Type B pancreatic cell (in vitro differentiated cells): ENCODE measurements around the gene SLC7A1. TPM values are rescaled to one million over a fixed set of nuclear protein-coding genes. Genes with fewer than 3 reads are reported as not detected.

Source experiments
- DNase-seq: peaks from one replicate; pipeline ENCODE4 v3.0.0; 2021; ENCODE audit warnings: mixed read lengths; ENCODE audit not compliant: unreplicated experiment; ENCODE audit errors: extremely low spot score
- H3K27ac Mint-ChIP-seq: 2 replicates; pipeline ENCODE4 v1.8.0; 2021; ENCODE audit warnings: mild to moderate bottlenecking, mixed read lengths
- H3K27me3 Mint-ChIP-seq: 2 replicates; pipeline ENCODE4 v1.8.0; 2021; ENCODE audit warnings: mixed read lengths
- H3K36me3 Mint-ChIP-seq: 2 replicates; pipeline ENCODE4 v1.8.0; 2021; ENCODE audit warnings: mixed read lengths
- H3K4me1 Mint-ChIP-seq: one replicate; pipeline ENCODE4 v1.8.0; 2021; ENCODE audit warnings: mixed read lengths; ENCODE audit not compliant: unreplicated experiment
- H3K4me3 Mint-ChIP-seq: 2 replicates; pipeline ENCODE4 v1.8.0; 2021; ENCODE audit warnings: mild to moderate bottlenecking, mixed read lengths
- H3K9me3 Mint-ChIP-seq: 2 replicates; pipeline ENCODE4 v1.8.0; 2021; ENCODE audit warnings: mixed read lengths
- total RNA-seq: library from RNA; stranded (reverse); gene quantifications from 2 replicates; pipeline ENCODE4 v1.2.1, GENCODE V29; 2021; ENCODE audit warnings: low replicate concordance
- TF ChIP-seq, protein P1 (sequence below): fragments of 200-600 bp; sonication (generic); conservative IDR thresholded peaks from 2 replicates; pipeline ENCODE4 v1.5.0; 2021; ENCODE audit warnings: antibody characterized with exemption, mild to moderate bottlenecking

The SLC7A1 gene
- total RNA-seq, 1 donor from 2014 or later, result 42.1 TPM

DNA sequence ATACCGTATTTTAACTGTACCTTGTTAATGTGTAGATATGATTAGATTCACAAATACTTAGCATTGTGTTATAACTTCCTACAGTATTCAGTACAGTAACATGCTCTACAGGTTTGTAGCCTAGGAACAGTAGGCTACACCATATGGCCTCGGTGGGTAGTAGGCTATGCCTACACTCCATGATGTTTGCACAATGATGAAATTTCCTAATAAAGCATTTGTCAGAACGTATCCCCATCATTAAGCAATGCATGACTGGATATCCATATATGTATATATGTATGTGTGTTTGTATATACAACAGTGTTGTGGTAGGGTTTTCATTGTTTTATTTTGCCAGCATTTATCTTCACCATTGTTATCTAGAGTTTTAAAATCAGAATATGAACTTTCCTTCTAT is 119.4 kb downstream of the SLC7A1 start:
- Mint-ChIP-seq H3K4me3 (no peak overlapping the region), H3K27ac (no peak overlapping the region), H3K9me3 (no peaks in the 10 kb centered on the region), H3K36me3 (no peaks in the 10 kb centered on the region), H3K27me3 (peaks cover 4% of the 10 kb centered on the region), H3K4me1 (no peaks in the 10 kb centered on the region)
- TF ChIP-seq, protein P1, sequence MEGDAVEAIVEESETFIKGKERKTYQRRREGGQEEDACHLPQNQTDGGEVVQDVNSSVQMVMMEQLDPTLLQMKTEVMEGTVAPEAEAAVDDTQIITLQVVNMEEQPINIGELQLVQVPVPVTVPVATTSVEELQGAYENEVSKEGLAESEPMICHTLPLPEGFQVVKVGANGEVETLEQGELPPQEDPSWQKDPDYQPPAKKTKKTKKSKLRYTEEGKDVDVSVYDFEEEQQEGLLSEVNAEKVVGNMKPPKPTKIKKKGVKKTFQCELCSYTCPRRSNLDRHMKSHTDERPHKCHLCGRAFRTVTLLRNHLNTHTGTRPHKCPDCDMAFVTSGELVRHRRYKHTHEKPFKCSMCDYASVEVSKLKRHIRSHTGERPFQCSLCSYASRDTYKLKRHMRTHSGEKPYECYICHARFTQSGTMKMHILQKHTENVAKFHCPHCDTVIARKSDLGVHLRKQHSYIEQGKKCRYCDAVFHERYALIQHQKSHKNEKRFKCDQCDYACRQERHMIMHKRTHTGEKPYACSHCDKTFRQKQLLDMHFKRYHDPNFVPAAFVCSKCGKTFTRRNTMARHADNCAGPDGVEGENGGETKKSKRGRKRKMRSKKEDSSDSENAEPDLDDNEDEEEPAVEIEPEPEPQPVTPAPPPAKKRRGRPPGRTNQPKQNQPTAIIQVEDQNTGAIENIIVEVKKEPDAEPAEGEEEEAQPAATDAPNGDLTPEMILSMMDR, result no peak
- DNase-seq, result no peak

DNA sequence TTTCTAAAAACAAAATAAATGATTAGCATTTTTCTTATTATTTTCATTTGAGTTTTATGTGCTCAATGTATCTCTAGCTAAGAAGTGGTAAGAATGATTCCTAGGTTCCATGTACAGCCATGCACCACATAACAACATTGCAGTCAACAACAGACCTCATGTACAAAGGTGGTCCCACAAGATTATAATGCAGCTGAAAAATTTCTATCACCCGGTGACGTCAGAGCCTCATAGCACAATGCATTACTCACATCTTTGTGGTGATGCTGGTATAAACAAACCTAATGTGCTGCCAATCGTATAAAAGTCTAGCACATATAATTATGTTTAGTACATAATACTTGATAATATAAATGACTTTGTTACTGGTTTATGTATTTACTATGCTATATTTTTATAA is 120.5 kb downstream of the SLC7A1 start:
- H3K4me3 Mint-ChIP-seq, result no peak overlapping the region
- H3K27me3 Mint-ChIP-seq, result no peaks in the 10 kb centered on the region
- H3K36me3 Mint-ChIP-seq, result no peaks in the 10 kb centered on the region
- H3K4me1 Mint-ChIP-seq, result no peaks in the 10 kb centered on the region
- DNase-seq, result no peak
- H3K27ac Mint-ChIP-seq, result no peak overlapping the region
- H3K9me3 Mint-ChIP-seq, result no peaks in the 10 kb centered on the region
- TF ChIP-seq, protein P1, result no peak

DNA sequence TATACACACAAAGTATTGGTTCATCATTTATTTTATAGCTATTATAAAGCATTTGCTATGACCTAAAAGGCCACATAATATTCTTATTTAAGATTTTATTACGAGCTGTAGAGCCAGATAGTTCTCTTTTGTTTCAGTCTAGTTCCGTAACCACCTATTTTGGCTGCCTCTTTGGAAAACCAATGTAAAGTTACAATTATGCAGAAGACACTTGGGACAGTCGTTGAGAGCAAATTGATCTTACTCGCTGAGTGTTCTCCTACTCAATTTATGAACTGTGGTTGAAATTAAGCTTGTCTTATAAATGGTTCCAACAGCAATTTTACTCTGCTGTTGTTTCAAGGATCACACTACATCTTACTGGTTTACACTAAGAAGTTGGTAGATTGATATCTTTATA is 122.3 kb downstream of the SLC7A1 start:
- H3K36me3 Mint-ChIP-seq, result no peaks in the 10 kb centered on the region
- H3K4me1 Mint-ChIP-seq, result no peaks in the 10 kb centered on the region

DNA sequence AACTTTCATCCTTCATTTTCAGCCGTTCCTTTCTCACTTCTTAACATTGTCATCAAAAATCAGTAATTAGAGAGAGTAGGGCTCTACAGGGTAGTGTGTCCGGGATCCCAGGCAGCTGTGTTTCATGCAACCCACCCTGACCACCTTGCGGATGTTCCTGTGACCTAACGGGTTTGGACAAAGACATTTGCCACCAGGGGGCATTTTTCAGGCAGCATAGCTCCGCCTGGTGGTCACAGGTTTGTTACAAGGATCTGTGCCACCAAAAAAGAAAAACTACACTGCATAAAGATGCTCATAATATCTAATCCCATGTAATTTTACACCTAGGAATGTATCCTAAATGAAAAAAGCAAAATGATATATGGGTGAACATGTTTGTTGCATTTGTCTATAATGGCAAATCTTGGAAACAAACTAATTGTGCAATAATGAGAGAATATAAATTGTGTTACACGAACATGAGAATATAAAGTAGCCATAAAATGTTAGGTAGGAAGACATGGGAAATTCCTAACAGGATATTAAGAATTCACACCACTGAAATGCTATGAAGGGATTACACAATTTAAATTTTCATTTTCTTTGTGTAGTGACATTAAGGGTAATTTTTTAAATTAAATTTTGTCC is 123.0 kb downstream of the SLC7A1 start:
- Mint-ChIP-seq H3K27ac (no peak overlapping the region), H3K36me3 (no peaks in the 10 kb centered on the region), H3K4me1 (peaks cover 5% of the 10 kb centered on the region), H3K9me3 (no peaks in the 10 kb centered on the region), H3K4me3 (no peak overlapping the region), H3K27me3 (no peaks in the 10 kb centered on the region)
- TF ChIP-seq, protein P1, result peak; percentile 86
- no peak for DNase-seq

More for the DNA sequence above, 122.3 kb downstream of the SLC7A1 start:
- TF ChIP-seq, protein P1, result no peak
- Mint-ChIP-seq H3K27me3 (no peaks in the 10 kb centered on the region), H3K9me3 (no peaks in the 10 kb centered on the region), H3K4me3 (no peak overlapping the region), H3K27ac (no peak overlapping the region)
- no peak for DNase-seq

DNA sequence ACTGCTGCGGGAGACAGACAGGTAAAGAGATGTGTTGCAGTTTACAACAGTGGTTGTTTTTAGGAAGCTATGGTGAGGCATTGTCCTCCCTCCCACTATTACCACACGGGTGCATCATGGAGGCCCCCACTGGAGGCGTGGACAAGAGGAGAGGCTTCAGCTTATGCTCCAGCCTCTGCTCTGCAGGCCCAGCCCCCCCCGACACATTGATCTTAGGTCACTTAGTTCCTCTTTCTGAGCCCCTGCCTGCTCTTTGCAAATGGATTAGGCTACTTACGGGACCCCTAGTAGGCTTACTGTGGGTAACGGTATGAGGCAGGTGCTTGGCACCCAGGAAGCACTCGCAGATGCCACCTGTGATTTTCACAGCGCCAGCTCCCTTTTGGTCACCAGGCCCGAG is 123.9 kb downstream of the SLC7A1 start:
- no peaks in the 10 kb centered on the region for H3K36me3 Mint-ChIP-seq
- TF ChIP-seq, protein P1, result no peak
- peaks cover 12% of the 10 kb centered on the region for H3K4me1 Mint-ChIP-seq
- H3K27ac Mint-ChIP-seq, result no peak overlapping the region
- no peak overlapping the region for H3K4me3 Mint-ChIP-seq
- DNase-seq, result no peak
- no peaks in the 10 kb centered on the region for H3K9me3 Mint-ChIP-seq
- no peaks in the 10 kb centered on the region for H3K27me3 Mint-ChIP-seq
